DND-41 (cell line): ENCODE data around the gene ZBTB8B.
"Not testable (repeated sequence)": the region's sequence is repeated elsewhere in the genome, so short reads cannot be mapped to it uniquely, and the experiment has no call there.

ENCODE experiments used
- CTCF ChIP-seq: IDR thresholded peaks from 2 replicates; pipeline ENCODE4 v1.5.1; 2012; ENCODE audit warnings: borderline replicate concordance, low read length, moderate library complexity, mild to moderate bottlenecking; ENCODE audit not compliant: poor library complexity, severe bottlenecking; ENCODE audit errors: extremely low read depth
- EZH2 ChIP-seq: IDR thresholded peaks from 3 replicates; pipeline ENCODE4 v1.6.1; 2012; ENCODE audit warnings: borderline replicate concordance, low read depth, mild to moderate bottlenecking, moderate library complexity, low read length, inconsistent platforms; ENCODE audit not compliant: severe bottlenecking

- TF ChIP-seq EZH2, CTCF: not testable (repeated sequence)
Observed at GRCh38 chr1:32458798-32459197, 6.1 kb upstream of the ZBTB8B start.
